Measurements from ENCODE around the gene ZMYND19. TPM values are rescaled to one million over a fixed set of nuclear protein-coding genes. Genes with fewer than 3 reads are reported as not detected.
"Not testable (repeated sequence)": the region's sequence is repeated elsewhere in the genome, so short reads cannot be mapped to it uniquely, and the experiment has no call there.

ZMYND19 gene
- total RNA-seq, 2 donors from 2014 or later, result 9.4 to 12.2 TPM

DNA sequence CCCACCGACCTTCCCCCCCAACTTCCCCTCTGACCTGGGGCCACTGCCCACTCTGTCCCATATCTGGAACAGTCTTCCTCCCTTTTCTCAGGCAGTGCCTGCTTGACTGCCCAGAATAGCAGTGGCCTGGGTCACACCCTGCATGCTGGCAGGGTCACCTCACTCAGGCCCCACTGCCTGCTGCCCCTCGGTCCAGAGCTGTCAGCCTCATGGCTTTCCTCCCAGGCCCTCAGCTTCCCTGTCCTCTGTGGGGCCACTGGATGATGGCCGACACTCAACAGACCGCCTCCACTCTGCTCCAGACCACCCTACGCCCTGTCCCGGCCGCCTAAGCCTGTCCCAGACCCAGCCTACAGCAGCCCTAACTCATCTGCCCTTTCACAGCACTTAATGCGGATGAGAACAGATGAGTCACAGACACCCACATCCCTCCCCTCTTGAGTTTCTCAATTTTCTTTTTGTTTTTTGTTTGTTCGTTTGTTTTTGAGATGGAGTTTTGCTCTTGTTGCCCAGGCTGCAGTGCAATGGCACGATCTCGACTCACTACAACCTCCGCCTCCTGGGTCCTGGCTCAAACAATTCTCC, 46.0 kb downstream of the ZMYND19 start:
- no peak for DNase-seq
- intact Hi-C loops (cut with DNase I), result no loop called here
- peak in 1 of 2 donors; percentile 6 for ATAC-seq

DNA sequence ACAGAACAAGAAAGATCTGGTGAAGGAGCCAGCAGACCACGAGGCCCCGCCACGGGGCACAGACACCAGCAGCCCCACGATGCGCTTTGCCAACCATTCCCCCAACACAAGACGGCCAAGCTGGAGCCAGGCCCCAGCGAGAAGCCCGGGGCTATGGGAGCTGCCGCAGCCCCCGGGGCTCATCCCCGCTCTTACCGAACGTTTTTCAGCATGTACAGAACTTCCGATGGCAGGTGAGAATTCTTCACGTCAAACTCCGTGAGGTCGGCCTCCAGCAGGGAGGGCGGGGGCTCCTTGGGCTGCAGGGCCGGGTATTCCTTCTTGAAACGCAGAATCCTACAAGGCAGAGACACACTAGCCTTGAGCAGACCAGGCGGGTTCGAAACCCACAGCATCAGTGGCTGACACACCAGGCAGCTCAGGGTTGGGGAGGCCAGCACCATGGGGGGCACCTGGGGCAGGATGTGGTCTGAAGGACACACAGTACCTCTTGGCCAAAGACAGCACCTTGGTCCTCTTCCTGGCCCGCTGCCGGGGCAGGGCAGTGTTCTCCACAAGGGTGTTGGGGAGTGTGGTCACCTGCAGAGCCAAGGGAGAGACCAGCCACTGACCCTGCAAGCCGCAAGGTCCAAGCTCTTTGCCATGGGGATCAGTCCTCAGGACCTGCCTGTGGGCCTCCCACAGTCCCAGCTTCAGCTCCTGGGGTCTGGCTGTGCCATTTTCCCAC, 46.9 kb downstream of the ZMYND19 start:
- intact Hi-C loops (cut with DNase I), result no loop called here
- DNase-seq (no peak), ATAC-seq (no peak)

DNA sequence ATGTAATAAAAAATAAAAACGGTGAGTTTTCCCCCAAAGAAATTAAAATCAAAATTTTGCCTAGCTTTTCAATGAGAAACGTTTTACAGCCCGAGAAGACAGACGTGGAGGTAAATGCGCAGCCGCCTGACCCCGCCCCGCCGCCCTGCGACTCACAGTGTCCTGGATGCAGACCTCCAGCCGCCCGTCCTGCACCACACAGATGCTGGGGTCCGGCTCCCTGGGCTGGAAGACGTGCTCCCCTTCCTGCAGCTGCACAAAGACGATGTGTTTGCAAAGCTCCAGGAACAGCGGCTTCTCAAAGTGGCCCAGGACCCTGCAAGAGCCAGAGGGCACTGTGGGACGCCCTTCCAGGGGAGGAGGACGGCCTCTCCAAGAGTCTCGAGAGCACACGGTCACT, 47.8 kb downstream of the ZMYND19 start:
- intact Hi-C loops (cut with DNase I), result no loop called here
- ATAC-seq (no peak), DNase-seq (no peak)

DNA sequence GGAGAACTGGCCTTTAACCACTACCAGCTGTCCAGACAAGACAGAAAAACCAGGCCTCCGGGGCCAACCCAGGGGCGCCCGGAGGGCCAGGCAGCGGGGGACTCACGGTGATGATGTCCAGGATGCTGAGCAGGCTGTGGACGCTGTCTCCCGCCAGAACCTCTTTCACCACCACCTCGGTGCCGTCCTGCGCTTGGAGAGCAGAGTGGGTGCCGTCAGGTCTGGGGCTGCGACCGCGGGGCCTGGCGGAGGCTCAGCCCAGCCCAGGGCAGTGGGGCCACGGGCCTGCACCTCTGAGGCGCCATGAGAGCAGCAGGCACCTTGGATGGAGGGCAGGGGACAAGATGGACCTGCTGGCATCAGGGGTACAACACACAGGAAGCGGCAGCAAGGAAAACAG, 49.8 kb downstream of the ZMYND19 start:
- ATAC-seq (no peak), DNase-seq (no peak)
- intact Hi-C loops (cut with DNase I), result no loop called here

DNA sequence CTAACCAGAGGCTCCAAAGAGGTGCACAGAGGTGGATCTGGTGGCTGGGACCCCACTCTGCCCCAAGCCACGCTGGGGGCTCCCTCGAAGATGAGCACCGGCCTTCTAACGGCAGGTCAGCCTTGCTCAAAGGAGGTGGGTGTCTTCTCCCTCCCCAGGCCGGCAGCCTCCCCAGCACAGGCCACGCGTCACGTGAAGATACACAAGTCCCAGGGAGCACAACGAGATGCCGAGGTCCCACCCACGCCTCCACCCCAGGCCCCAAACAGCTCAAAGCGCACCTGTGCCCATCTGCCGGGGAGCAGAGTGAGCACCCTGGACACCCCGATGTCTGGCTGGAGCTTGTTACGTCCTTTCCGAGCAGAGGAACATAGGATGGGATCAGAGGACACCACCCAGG, 52.3 kb downstream of the ZMYND19 start:
- ATAC-seq (peak in 1 of 2 donors; percentile 17), DNase-seq (no peak)
- intact Hi-C loops (cut with DNase I), result no loop called here

DNA sequence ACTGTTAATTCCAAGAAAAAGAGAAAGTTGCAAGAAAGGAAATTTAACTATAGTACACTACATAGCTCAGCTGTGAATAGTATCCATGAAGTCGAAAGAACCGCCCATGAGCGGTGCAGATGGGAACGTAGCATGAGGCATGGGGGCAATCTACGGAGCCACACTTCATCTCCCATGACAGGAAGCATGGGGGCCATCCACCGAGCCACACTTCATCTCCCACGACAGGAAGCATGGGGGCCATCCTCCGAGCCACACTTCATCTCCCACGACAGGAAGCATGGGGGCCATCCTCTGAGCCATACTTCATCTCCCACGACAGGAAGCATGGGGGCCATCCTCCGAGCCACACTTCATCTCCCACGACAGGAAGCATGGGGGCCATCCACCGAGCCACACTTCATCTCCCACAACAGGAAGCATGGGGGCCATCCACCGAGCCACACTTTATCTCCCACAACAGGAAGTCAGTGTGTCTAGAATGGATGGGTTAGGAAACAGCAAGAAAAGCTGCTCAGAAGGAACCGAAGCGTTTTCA, 53.6 kb downstream of the ZMYND19 start:
- ATAC-seq; intact Hi-C loops (cut with DNase I); DNase-seq: not testable (repeated sequence)

DNA sequence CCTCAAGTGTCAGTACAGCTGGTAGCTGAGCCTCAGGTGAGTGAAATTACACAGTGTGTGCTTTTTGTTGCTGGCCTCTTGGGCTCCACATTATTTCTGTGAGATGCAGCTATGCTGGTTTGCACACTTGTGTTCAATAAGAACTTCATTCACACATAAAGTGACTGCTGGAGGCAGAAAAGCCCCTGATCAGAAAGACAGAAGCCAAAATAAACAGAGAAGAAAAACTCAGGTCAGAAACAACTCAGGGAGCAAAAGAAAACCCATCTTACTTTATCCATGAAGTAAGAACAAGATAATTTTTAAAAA, 55.2 kb downstream of the ZMYND19 start:
- intact Hi-C loops (cut with DNase I), result no loop called here
- DNase-seq, result no peak
- no peak for ATAC-seq

DNA sequence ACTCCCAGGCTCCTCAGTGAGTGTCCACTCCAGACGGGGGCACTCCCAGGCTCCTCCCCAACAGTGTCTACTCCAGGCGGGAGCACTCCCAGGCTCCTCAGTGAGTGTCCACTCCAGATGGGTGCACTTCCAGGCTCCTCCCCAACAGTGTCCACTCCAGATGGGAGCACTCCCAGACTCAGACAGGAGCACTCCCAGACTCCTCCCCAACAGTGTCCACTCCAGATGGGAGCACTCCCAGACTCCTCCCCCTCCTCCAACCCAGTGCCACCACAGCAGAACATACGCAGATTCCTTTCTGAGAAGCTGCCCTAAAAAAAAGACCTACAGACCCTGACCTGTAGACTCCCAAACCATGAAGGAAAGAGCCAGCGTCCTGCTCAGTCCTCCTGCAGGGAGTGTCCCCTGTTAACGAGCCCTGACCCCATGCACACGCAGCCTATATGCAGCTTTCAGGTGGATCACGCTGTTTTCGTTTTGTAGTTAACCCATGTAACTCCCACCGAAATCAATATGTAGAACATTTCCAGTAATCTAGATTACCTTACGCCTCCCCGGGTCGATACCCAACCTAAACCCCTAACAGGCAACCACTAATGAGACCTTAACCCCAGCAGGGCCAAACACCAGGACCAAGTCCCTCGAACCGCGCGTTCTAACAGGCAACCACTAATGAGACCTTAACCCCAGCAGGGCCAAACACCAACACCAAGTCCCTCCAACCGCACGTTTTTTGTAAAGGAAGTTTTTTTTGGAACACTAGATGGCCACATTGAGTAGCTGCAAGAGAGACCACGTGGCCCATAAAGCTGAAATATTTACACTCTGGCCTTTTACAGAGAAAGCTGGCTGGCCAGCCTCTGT, 55.8 kb downstream of the ZMYND19 start:
- ATAC-seq, result peak; percentile 75 to 92
- no peak for DNase-seq
- intact Hi-C loops (cut with DNase I), result no loop called here

DNA sequence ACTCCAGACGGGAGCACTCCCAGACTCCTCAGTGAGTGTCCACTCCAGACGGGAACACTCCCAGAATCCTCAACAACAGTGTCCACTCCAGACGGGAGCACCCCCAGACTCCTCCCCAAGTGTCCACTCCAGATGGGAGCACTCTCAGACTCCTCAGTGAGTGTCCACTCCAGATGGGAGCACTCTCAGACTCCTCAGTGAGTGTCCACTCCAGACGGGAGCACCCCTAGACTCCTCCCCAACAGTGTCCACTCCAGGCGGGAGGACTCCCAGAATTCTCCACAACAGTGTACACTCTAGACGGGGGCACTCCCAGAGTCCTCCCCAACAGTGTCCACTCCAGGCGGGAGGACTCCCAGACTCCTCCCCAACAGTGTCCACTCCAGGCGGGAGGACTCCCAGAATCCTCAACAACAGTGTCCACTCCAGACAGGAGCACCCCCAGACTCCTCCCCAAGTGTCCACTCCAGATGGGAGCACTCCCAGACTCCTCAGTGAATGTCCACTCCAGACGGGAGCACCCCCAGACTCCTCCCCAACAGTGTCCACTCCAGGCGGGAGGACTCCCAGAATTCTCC, 57.3 kb downstream of the ZMYND19 start:
- DNase-seq; ATAC-seq; intact Hi-C loops (cut with DNase I): not testable (repeated sequence)

Other genes with a start within 250 kb of the ZMYND19 start
- gene EXD3, start 167.3 kb downstream of the ZMYND19 start, total RNA-seq, result 10 to 100 TPM in 1 of 2 donors, 1 to 10 TPM in 1; 8.0 to 11.7 TPM
- 1 to 10 TPM; 2.5 to 5.3 TPM for gene NOXA1, start 167.1 kb downstream of the ZMYND19 start, total RNA-seq
- not detected for gene ENTPD8, start 149.2 kb downstream of the ZMYND19 start, total RNA-seq
- 10 to 100 TPM; 20.5 to 25.1 TPM for gene NSMF, start 131.2 kb downstream of the ZMYND19 start, total RNA-seq
- 1 to 10 TPM; 5.8 to 6.1 TPM for gene PNPLA7, start 40.1 kb downstream of the ZMYND19 start, total RNA-seq
- gene MRPL41, start 38.6 kb downstream of the ZMYND19 start, total RNA-seq, result 100 to 1,000 TPM; 171 to 182 TPM
- 10 to 100 TPM; 18.4 to 21.4 TPM for gene DPH7, start 11.6 kb downstream of the ZMYND19 start, total RNA-seq
- 10 to 100 TPM; 17.3 to 20.0 TPM for gene ARRDC1, start 15.2 kb upstream of the ZMYND19 start, total RNA-seq
- 10 to 100 TPM; 31.9 to 38.1 TPM for gene EHMT1, start 28.5 kb upstream of the ZMYND19 start, total RNA-seq